ENCODE data around the gene LRRC2.

LRRC2 gene

DNA sequence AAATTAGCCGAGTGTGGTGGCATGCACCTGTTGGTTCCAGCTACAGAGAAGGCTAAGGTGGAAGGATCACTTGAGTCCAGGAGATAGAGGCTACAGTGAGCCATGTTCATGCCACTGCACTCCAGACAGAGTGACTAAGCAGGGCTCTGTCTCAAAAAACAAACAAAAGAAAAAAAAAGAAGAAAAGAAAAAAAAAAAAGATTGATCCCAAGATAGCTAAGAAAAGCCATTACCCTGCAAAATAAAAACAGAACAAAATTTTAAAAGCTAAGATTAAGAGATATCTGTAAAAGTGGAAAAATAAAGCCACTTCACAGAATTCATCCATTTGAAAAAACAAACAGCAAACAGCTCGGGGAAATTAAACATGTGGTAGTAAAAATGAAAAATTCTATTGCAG, 23.8 kb downstream of the LRRC2 start:
- peaks cover 65% of the 10 kb centered on the region for H3K4me1 ChIP-seq (ENCODE audit: low read length)
- H3K9me3 ChIP-seq (replicated peaks; ENCODE audit: insufficient read depth, low read length) = no peaks in the 10 kb centered on the region
- H3F3A ChIP-seq (ENCODE audit: insufficient read depth, low read length) = peaks cover 42% of the 10 kb centered on the region
- H3K9me2 ChIP-seq (replicated peaks; ENCODE audit: insufficient read depth, low read length) = no peaks in the 10 kb centered on the region
- no peak for TF ChIP-seq EZH2phosphoT487 (IDR thresholded peaks at IDR 0.05; ENCODE audit: low read length)
- TF ChIP-seq, protein P1, sequence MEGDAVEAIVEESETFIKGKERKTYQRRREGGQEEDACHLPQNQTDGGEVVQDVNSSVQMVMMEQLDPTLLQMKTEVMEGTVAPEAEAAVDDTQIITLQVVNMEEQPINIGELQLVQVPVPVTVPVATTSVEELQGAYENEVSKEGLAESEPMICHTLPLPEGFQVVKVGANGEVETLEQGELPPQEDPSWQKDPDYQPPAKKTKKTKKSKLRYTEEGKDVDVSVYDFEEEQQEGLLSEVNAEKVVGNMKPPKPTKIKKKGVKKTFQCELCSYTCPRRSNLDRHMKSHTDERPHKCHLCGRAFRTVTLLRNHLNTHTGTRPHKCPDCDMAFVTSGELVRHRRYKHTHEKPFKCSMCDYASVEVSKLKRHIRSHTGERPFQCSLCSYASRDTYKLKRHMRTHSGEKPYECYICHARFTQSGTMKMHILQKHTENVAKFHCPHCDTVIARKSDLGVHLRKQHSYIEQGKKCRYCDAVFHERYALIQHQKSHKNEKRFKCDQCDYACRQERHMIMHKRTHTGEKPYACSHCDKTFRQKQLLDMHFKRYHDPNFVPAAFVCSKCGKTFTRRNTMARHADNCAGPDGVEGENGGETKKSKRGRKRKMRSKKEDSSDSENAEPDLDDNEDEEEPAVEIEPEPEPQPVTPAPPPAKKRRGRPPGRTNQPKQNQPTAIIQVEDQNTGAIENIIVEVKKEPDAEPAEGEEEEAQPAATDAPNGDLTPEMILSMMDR (IDR thresholded peaks at IDR 0.05; ENCODE audit: low read length) = no peak
- no peak for TF ChIP-seq EZH2 (optimal IDR thresholded peaks at IDR 0.05; ENCODE audit: low read depth, low read length)
- peak overlapping the region; percentile 11; the same call in 1 of the 2 replicates for H3K27ac ChIP-seq (ENCODE audit: low read length)
- peak overlapping the region; percentile 20; the same call in 1 of the 2 replicates for H2AFZ ChIP-seq (ENCODE audit: low read length)
- no peaks in the 10 kb centered on the region for H3K36me3 ChIP-seq (replicated peaks; ENCODE audit: insufficient read depth, low read length)
- no peak overlapping the region for H3K9ac ChIP-seq (ENCODE audit: low read length)
- no peak overlapping the region for H3K4me2 ChIP-seq (ENCODE audit: low read depth, low read length)
- no peak overlapping the region for H3K4me3 ChIP-seq (ENCODE audit: low read length)
- H3K27me3 ChIP-seq (replicated peaks; ENCODE audit: insufficient read depth, low read length) = no peaks in the 10 kb centered on the region
- no peak for DNase-seq
- H4K20me1 ChIP-seq (ENCODE audit: insufficient read depth, low read length) = no peaks in the 10 kb centered on the region
- H3K79me2 ChIP-seq (ENCODE audit: low read length) = no peaks in the 10 kb centered on the region

DNA sequence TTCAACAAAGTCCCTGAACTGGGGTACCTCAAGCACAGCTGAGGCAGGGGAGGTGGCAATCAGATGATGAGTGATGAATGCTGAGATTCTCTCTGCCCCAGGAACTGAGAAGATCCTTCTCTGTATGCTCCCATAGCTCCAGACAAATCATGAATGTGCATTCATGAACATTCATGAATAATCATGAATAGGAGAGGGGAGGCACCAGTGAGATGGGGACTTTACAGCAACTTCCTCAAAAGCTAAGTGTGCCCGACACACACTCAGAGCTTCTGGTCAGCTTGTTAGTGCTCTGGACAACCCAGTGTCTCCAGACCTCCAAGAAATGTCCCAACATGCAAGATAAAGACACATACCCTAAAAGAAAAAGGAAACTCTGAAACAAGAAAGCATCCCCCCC, 24.3 kb downstream of the LRRC2 start:
- TF ChIP-seq EZH2phosphoT487 (IDR thresholded peaks at IDR 0.05; ENCODE audit: low read length) (no peak), EZH2 (optimal IDR thresholded peaks at IDR 0.05; ENCODE audit: low read depth, low read length) (no peak)
- TF ChIP-seq, protein P1 (IDR thresholded peaks at IDR 0.05; ENCODE audit: low read length) = no peak
- peak overlapping the region; percentile 11; the same call in 1 of the 2 replicates for H3K27ac ChIP-seq (ENCODE audit: low read length)

DNA sequence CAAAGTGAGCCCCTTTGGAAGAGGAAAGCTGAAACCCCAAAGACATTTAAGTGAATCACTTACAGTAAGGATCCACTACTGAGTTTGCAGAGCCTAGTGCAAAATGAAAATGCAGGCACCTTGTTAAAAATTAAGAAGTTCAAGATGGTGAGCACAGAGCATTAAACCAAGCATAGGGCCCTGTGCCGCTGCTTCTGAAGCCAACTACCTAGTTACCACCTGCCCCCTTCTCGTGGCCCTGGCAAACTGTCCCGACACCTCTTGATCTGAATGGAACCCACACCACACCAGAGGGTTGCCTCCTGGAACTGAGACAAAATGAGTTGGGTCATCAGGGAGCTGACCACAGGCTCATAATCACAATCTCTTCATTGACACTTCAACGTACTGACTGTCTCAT, 25.6 kb downstream of the LRRC2 start:
- H3K36me3 ChIP-seq (replicated peaks; ENCODE audit: insufficient read depth, low read length) = no peaks in the 10 kb centered on the region
- peaks cover 31% of the 10 kb centered on the region for H3F3A ChIP-seq (ENCODE audit: insufficient read depth, low read length)
- TF ChIP-seq, protein P1 (IDR thresholded peaks at IDR 0.05; ENCODE audit: low read length) = no peak
- TF ChIP-seq EZH2 (optimal IDR thresholded peaks at IDR 0.05; ENCODE audit: low read depth, low read length) (no peak), EZH2phosphoT487 (IDR thresholded peaks at IDR 0.05; ENCODE audit: low read length) (no peak)
- DNase-seq = no peak
- no peaks in the 10 kb centered on the region for H3K9me2 ChIP-seq (replicated peaks; ENCODE audit: insufficient read depth, low read length)
- H4K20me1 ChIP-seq (ENCODE audit: insufficient read depth, low read length) = no peaks in the 10 kb centered on the region
- no peaks in the 10 kb centered on the region for H3K9me3 ChIP-seq (replicated peaks; ENCODE audit: insufficient read depth, low read length)
- H3K4me2 ChIP-seq (ENCODE audit: low read depth, low read length) = no peak overlapping the region; the same call in 1 of the 2 replicates
- H3K4me1 ChIP-seq (ENCODE audit: low read length) = peaks cover 59% of the 10 kb centered on the region
- H3K27me3 ChIP-seq (replicated peaks; ENCODE audit: insufficient read depth, low read length) = no peaks in the 10 kb centered on the region
- H3K79me2 ChIP-seq (ENCODE audit: low read length) = no peaks in the 10 kb centered on the region
- H3K4me3 ChIP-seq (ENCODE audit: low read length) = no peak overlapping the region
- peak overlapping the region; percentile 98 for H3K27ac ChIP-seq (ENCODE audit: low read length)
- no peak overlapping the region for H2AFZ ChIP-seq (ENCODE audit: low read length)
- H3K9ac ChIP-seq (ENCODE audit: low read length) = no peak overlapping the region

More for the DNA sequence above, 24.3 kb downstream of the LRRC2 start:
- Histone ChIP-seq H4K20me1 (ENCODE audit: insufficient read depth, low read length) (no peaks in the 10 kb centered on the region), H2AFZ (ENCODE audit: low read length) (peak overlapping the region; percentile 20; the same call in 1 of the 2 replicates), H3K9me2 (replicated peaks; ENCODE audit: insufficient read depth, low read length) (no peaks in the 10 kb centered on the region), H3K79me2 (ENCODE audit: low read length) (no peaks in the 10 kb centered on the region), H3K9ac (ENCODE audit: low read length) (no peak overlapping the region), H3K27me3 (replicated peaks; ENCODE audit: insufficient read depth, low read length) (no peaks in the 10 kb centered on the region), H3K36me3 (replicated peaks; ENCODE audit: insufficient read depth, low read length) (no peaks in the 10 kb centered on the region), H3K9me3 (replicated peaks; ENCODE audit: insufficient read depth, low read length) (no peaks in the 10 kb centered on the region), H3K4me1 (ENCODE audit: low read length) (peaks cover 65% of the 10 kb centered on the region), H3K4me2 (ENCODE audit: low read depth, low read length) (no peak overlapping the region), H3F3A (ENCODE audit: insufficient read depth, low read length) (peaks cover 40% of the 10 kb centered on the region), H3K4me3 (ENCODE audit: low read length) (no peak overlapping the region)
- DNase-seq = no peak
